WTC11 (cell line): ENCODE measurements around the gene CTCFL. TPM values are rescaled to one million over a fixed set of nuclear protein-coding genes. Genes with fewer than 3 reads are reported as not detected.

Experiments
- ATAC-seq: fragments of 200-7000 bp; cut with Tn5 transposase; 2 replicates; pipeline ENCODE4 v1.10.0; 2021; ENCODE audit warnings: mild to moderate bottlenecking, moderate library complexity
- CTCF ChIA-PET: fragments of 300-600 bp; sonication (Branson Sonifier 250); formaldehyde crosslinking; loops from one replicate; lab custom pipeline; 2021; ENCODE audit warnings: antibody characterized with exemption; lab: Charles Lee
- POLR2A ChIA-PET: fragments of 350-600 bp; sonication (Branson Sonifier 250); formaldehyde crosslinking; loops from one replicate; lab custom pipeline; 2021; ENCODE audit warnings: antibody characterized with exemption; lab: Charles Lee
- DNase-seq: peaks from one replicate; pipeline ENCODE4 v3.0.0; 2021; ENCODE audit warnings: low spot score
- H3K27ac Mint-ChIP-seq: 2 replicates; pipeline ENCODE4 v1.8.0; 2021; ENCODE audit warnings: mixed read lengths
- H3K27me3 Mint-ChIP-seq: 2 replicates; pipeline ENCODE4 v1.8.0; 2021; ENCODE audit warnings: low read depth, mild to moderate bottlenecking, moderate library complexity, mixed read lengths
- H3K36me3 Mint-ChIP-seq: 2 replicates; pipeline ENCODE4 v1.8.0; 2021; ENCODE audit warnings: mixed read lengths
- H3K4me1 Mint-ChIP-seq: 2 replicates; pipeline ENCODE4 v1.8.0; 2022; ENCODE audit warnings: mixed read lengths
- H3K4me3 Mint-ChIP-seq: 2 replicates; pipeline ENCODE4 v1.8.0; 2021; ENCODE audit warnings: mild to moderate bottlenecking, moderate library complexity, mixed read lengths
- H3K9me3 Mint-ChIP-seq: 2 replicates; pipeline ENCODE4 v1.8.0; 2021; ENCODE audit warnings: mixed read lengths
- ARID4B ChIP-seq: sonication (generic); formaldehyde crosslinking; IDR thresholded peaks from 2 replicates; pipeline ENCODE4 v1.8.0; 2023; ENCODE audit warnings: missing genetic modification reagents, mild to moderate bottlenecking, borderline replicate concordance
- ATF1 ChIP-seq: sonication (generic); formaldehyde crosslinking; IDR thresholded peaks from 2 replicates; pipeline ENCODE4 v1.8.1; 2023; ENCODE audit warnings: mild to moderate bottlenecking, moderate library complexity, missing genetic modification reagents
- CREM ChIP-seq: sonication (generic); formaldehyde crosslinking; IDR thresholded peaks from 2 replicates; pipeline ENCODE4 v1.8.1; 2022; ENCODE audit warnings: mild to moderate bottlenecking, missing genetic modification reagents, moderate library complexity
- EMX1 ChIP-seq: fragments of 250-450 bp; sonication (Bioruptor Pico); IDR thresholded peaks from 2 replicates; pipeline ENCODE4 v1.8.0; 2021; ENCODE audit warnings: mild to moderate bottlenecking
- ERG ChIP-seq: fragments of 250-450 bp; sonication (Bioruptor Pico); IDR thresholded peaks from 2 replicates; pipeline ENCODE4 v1.8.0; 2021; ENCODE audit warnings: mild to moderate bottlenecking
- GRHL2 ChIP-seq: fragments of 250-450 bp; sonication (Bioruptor Pico); IDR thresholded peaks from 2 replicates; pipeline ENCODE4 v1.8.0; 2022; ENCODE audit warnings: mild to moderate bottlenecking, moderate library complexity; ENCODE audit not compliant: insufficient replicate concordance, severe bottlenecking
- HMGXB4 ChIP-seq: sonication (generic); formaldehyde crosslinking; IDR thresholded peaks from 2 replicates; pipeline ENCODE4 v1.8.1; 2023; ENCODE audit warnings: mild to moderate bottlenecking, moderate library complexity, missing genetic modification reagents
- NFATC4 ChIP-seq: fragments of 250-450 bp; sonication (Bioruptor Pico); IDR thresholded peaks from 2 replicates; pipeline ENCODE4 v1.9.0; 2021; ENCODE audit warnings: mild to moderate bottlenecking
- NR1H2 ChIP-seq: sonication (generic); formaldehyde crosslinking; IDR thresholded peaks from 2 replicates; pipeline ENCODE4 v1.9.0; 2021; ENCODE audit warnings: mild to moderate bottlenecking, moderate library complexity, missing genetic modification reagents
- PRDM15 ChIP-seq: sonication (generic); formaldehyde crosslinking; IDR thresholded peaks from 2 replicates; pipeline ENCODE4 v1.8.0; 2022; ENCODE audit warnings: missing genetic modification reagents
- SOX15 ChIP-seq: fragments of 250-450 bp; sonication (Bioruptor Pico); IDR thresholded peaks from 2 replicates; pipeline ENCODE4 v1.9.0; 2021; ENCODE audit warnings: mild to moderate bottlenecking
- SP1 ChIP-seq: sonication (generic); formaldehyde crosslinking; conservative IDR thresholded peaks from 2 replicates; pipeline ENCODE4 v1.8.1; 2022; ENCODE audit warnings: missing genetic modification reagents
- TCF7 ChIP-seq: sonication (generic); formaldehyde crosslinking; IDR thresholded peaks from 2 replicates; pipeline ENCODE4 v1.8.0; 2022; ENCODE audit warnings: mild to moderate bottlenecking, low read depth, missing genetic modification reagents, moderate library complexity
- TEAD1 ChIP-seq: sonication (generic); formaldehyde crosslinking; IDR thresholded peaks from 2 replicates; pipeline ENCODE4 v1.8.0; 2022; ENCODE audit warnings: mild to moderate bottlenecking, missing genetic modification reagents
- USF2 ChIP-seq: sonication (generic); formaldehyde crosslinking; IDR thresholded peaks from 2 replicates; pipeline ENCODE4 v1.8.1; 2023; ENCODE audit warnings: mild to moderate bottlenecking, missing genetic modification reagents, moderate library complexity
- ZBTB43 ChIP-seq: sonication (generic); formaldehyde crosslinking; IDR thresholded peaks from 2 replicates; pipeline ENCODE4 v1.8.1; 2023; ENCODE audit warnings: mild to moderate bottlenecking, missing genetic modification reagents
- ZNF317 ChIP-seq: sonication (generic); formaldehyde crosslinking; IDR thresholded peaks from 2 replicates; pipeline ENCODE4 v1.8.1; 2023; ENCODE audit warnings: low read depth, mild to moderate bottlenecking, moderate library complexity, missing genetic modification reagents, borderline replicate concordance
- ZNF396 ChIP-seq: fragments of 250-450 bp; sonication (Bioruptor Pico); IDR thresholded peaks from 2 replicates; pipeline ENCODE4 v1.8.0; 2021; ENCODE audit warnings: mild to moderate bottlenecking, moderate library complexity, borderline replicate concordance
- ZNF423 ChIP-seq: fragments of 250-450 bp; sonication (Bioruptor Pico); IDR thresholded peaks from 2 replicates; pipeline ENCODE4 v2.1.2; 2022; ENCODE audit warnings: mild to moderate bottlenecking, moderate library complexity
- total RNA-seq: library from RNA; stranded (reverse); gene quantifications from 3 replicates; pipeline ENCODE4 v1.2.3, GENCODE V29; 2021

Gene CTCFL
- total RNA-seq, 1 experiment from 2014 or later: 0.70 TPM

GRCh38 chr20:57470212-57470522 lies 54.8 kb downstream of the CTCFL start:
- no peak for DNase-seq
- ChIA-PET POLR2A (no interaction called here), CTCF (interaction anchor here (0.6 to 1.4 kb wide), 7 partner anchors 9 to 81 kb away, joined by 3 to 7 read pairs (median 4); partner anchors contain the start of gene RBM38)
- TF ChIP-seq ZBTB43 (CRISPR knock-in tag): no peak
- TF ChIP-seq GRHL2 (CRISPR knock-in tag): no peak
- TF ChIP-seq NFATC4 (CRISPR knock-in tag): no peak
- no peak for TF ChIP-seq ZNF423 (CRISPR knock-in tag)
- no peak for TF ChIP-seq SP1 (CRISPR knock-in tag)
- TF ChIP-seq CREM (CRISPR knock-in tag): no peak
- TF ChIP-seq USF2 (CRISPR knock-in tag): no peak
- TF ChIP-seq PRDM15 (CRISPR knock-in tag): no peak
- no peak for TF ChIP-seq TCF7 (CRISPR knock-in tag)
- no peak for TF ChIP-seq NR1H2 (CRISPR knock-in tag)
- no peak for TF ChIP-seq ZNF317 (CRISPR knock-in tag)
- TF ChIP-seq HMGXB4 (CRISPR knock-in tag): no peak
- no peak for TF ChIP-seq ARID4B
- no peak for TF ChIP-seq SOX15 (CRISPR knock-in tag)
- TF ChIP-seq EMX1 (CRISPR knock-in tag): no peak
- no peak for TF ChIP-seq ATF1
- TF ChIP-seq TEAD1: no peak
- TF ChIP-seq ERG (CRISPR knock-in tag): no peak
- TF ChIP-seq ZNF396 (CRISPR knock-in tag): no peak
- no peaks in the 10 kb centered on the region for H3K36me3 Mint-ChIP-seq
- peaks cover 32% of the 10 kb centered on the region for H3K4me1 Mint-ChIP-seq
- H3K27ac Mint-ChIP-seq: no peak overlapping the region
- H3K4me3 Mint-ChIP-seq: no peak overlapping the region
- no peak; the same call in 1 of the 2 replicates for ATAC-seq
- no peaks in the 10 kb centered on the region for H3K9me3 Mint-ChIP-seq
- H3K27me3 Mint-ChIP-seq: peaks cover 13% of the 10 kb centered on the region
